ENCODE data around the gene PRMT7.

The PRMT7 gene

DNA sequence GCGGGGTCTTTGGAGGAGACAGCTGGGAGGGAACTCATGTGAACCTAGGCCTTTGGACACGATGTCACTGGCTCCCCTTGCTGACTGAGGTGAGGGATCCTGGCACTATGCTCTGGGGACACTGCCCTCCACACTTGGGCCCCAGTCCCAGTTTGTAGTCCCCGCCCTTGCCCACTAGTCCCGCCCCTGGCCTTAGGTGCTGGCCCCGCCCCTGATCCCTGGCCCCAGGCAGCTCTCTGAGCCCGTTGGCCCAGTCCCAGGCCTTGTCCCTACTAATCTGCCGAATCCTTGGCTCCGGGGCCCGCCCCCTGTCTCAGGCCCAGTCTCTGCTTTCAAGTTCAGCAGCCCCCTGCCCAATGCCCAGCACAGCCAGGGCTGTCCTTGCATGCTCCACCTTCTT, 76.5 kb downstream of the PRMT7 start:
- in situ Hi-C loops (cut with MboI; ENCODE audit: low sequenced_read_pairs) = no loop called here

- in situ Hi-C loops (cut with MboI; ENCODE audit: low sequenced_read_pairs) = no loop called here
Observed at GRCh38 chr16:68388124-68388523, 77.3 kb downstream of the PRMT7 start.

DNA sequence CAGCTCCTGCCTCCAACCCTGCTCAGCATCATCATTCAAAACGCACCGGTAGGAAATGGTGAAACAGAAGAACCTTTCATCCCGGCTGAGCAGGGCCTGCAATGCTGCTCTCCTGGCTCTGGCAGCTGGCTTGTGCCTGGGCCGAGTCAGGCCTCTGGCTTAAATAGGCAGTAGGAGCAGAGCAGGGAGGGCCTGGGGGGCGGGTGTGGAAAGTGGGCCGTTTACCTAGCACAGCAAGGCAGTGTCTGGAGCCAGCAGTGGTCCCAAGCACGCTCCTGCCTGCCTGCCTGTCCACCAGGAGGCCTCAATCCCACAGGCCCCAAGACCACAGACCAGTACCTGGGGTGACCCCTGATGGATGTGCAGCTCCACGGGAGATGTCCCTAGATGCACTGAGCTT, 78.2 kb downstream of the PRMT7 start:
- in situ Hi-C loops (cut with MboI; ENCODE audit: low sequenced_read_pairs) = no loop called here

DNA sequence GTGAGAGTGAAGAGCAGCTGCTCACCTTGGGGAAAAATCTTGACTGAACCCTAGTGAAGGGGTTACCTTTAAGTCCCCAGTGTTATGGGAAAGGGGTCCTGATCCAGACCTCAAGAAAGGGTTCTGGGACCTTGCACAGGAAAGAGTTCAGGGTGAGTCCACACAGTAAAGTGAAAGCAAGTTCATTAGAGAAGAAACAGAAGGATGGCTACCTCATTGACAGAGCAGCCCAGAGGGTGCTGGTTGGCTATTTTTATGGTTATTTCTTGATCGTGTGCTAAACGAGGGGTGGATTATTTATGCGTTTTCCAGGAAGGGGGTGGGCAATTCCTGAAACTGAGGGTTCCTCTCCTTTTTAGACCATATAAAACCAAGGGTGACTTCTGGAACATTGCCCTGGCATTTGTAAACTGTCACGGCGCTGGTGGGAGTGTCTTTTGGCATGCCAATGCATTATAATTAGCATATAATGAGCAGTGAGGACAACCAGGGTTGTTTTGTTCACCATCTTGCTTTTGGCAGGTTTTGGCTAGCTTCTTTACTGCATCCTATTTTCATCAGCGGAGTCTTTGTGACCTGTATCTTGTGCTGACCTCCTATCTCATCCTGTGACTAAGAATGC, 79.0 kb downstream of the PRMT7 start:
- in situ Hi-C loops (cut with MboI; ENCODE audit: low sequenced_read_pairs) = no loop called here

DNA sequence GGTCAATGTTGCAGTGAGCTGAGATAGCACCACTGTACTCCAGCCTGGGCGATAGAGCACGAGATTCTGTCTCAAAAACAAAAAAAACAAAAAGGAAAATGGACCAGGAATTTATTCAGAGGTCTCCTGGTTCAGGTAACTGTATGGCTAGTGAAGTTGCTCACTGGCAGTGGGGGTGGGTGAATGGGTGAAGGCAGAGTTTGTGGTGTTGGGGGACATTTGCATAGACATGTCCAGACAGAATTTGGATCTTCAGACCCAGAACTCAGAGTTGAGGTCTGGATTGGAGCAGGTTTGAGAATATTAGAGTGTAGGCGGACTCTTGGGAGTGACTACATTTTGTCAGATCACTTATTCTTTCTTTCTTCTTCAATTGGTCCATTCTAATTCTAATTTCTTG, 82.5 kb downstream of the PRMT7 start:
- in situ Hi-C loops (cut with MboI; ENCODE audit: low sequenced_read_pairs) = no loop called here

DNA sequence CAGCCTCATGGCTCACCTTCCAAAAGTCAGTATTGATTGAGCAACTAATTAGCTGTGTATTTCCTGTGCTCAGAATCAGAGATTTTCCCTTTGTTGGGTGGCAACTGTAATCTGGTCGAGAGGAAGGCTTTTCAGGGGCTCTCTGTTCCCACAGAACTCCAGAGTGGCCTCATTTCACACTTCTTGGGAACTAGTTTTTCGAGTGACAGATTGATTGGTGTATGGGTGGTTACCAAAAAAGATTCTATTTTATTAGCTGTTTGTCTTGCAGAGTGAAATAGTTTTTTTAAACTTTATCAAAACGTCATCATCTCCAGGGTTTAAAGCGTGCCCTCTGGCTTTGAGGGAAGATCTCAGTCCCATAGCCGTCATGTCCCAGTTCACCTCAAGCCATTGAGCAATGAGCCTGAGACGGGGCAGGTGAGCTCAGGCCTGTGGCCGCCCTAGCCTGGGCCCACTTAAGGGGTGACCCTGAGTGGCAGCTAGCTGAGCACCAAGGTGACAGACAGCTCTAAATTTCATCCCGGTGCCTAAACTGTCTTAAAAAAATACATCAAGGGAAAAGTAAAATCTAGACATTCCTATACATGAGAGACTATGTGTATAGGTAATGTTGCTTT, 84.5 kb downstream of the PRMT7 start:
- in situ Hi-C loops (cut with MboI; ENCODE audit: low sequenced_read_pairs) = no loop called here

GRCh38 chr16:68395815-68396214, 85.0 kb downstream of the PRMT7 start:
- in situ Hi-C loops (cut with MboI; ENCODE audit: low sequenced_read_pairs) = no loop called here

DNA sequence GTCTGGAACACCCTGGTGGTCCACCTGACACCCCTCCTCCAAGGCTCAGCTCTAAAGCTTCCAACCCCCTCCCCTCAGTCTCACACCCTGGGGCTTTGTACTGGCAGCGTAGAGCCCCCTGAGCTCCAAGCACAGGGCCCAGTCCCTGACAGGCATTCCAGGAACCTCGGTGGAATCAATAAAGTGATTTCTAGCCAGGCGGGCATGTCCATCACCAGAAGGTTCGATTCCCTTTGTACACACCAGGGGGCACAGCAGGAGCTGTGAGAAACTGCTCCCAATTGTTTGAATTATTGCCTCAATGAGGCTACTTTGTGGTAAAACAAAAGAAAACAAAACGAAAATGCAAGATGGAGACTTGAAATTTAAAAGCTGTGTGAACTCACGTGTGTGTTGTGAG, 85.7 kb downstream of the PRMT7 start:
- in situ Hi-C loops (cut with MboI; ENCODE audit: low sequenced_read_pairs) = no loop called here

DNA sequence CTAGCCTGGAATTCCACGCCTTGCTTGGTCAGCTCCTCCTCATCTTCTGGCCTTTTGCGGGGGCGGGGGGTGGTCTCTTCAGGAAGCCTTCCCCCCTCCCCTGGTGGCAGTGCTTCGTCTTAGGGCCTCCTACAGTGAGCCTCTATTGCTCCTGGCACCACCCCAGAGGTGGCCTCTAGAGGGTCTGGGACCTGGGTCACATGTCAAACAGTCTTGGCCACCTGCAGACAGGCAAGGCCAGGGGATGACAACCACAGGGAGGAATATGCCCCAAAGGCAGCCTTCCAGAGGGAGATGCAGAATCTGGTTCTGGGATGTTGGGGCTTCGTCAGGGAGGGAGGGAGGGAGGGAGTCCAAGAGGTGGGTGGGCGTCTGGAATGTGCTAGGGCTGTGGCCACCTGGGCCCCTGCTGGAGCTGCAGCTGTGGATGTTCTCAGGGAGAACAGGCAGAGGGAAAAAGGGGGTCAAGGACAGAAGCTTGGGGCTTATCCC, 86.9 kb downstream of the PRMT7 start:
- in situ Hi-C loops (cut with MboI; ENCODE audit: low sequenced_read_pairs) = no loop called here

DNA sequence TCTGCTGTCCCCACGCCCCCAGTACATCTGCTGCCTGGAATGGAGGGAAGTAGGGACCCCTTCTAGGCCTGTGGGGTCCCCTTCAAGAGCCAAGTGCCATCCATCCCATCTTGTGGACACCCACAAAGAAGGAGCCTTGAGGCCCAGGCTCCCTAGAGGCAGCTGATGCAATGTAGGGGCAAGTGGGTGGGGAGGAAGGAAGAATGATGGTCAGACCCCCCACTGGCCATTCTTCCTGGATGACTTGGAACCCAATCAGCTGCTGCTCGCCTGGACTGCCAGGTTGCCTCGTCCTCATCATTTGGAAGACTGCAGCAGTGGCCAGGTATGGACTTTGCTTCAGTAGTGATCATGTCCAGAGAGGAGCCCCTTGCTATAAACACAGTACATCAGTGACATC, 88.6 kb downstream of the PRMT7 start:
- in situ Hi-C loops (cut with MboI; ENCODE audit: low sequenced_read_pairs) = no loop called here

DNA sequence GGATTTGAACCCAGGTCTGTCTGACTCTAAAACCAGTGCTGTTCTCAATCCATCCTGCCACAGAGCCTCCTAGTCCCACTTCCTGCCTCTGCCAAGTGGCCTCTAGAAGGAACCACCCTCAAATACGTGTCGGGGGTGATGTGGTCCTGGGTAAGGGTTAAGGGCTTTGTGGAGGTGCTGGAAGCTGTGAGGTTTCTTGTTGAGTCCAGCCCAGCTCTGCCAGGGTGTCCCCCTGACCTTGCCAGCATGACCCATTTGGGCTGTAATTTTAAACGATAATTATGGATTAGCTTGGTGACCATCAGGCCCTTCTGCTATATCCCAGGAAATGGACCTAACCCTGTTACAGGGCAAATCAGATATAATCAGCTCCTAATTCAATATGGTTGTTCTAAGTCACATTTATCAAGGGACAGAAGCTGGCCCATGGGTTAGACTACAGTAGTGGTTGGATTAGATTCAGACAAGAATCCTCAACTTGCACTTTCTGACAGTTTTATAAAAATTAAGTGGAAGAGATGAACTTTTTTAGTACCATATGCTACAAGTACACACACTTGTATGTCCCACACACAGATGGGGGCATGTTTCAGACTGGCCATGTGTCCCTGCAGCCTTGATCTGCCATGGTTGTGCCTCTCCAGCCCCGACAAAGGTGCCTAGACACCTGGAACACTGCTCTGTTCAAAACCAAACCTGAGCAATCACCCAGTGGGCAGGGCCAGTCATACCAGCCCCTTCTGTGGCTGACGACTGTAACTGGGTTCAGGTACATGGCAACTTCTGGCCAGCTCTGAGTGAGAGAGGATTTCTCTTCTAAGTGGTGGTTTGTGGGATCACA, 89.5 kb downstream of the PRMT7 start:
- in situ Hi-C loops (cut with MboI; ENCODE audit: low sequenced_read_pairs) = no loop called here

DNA sequence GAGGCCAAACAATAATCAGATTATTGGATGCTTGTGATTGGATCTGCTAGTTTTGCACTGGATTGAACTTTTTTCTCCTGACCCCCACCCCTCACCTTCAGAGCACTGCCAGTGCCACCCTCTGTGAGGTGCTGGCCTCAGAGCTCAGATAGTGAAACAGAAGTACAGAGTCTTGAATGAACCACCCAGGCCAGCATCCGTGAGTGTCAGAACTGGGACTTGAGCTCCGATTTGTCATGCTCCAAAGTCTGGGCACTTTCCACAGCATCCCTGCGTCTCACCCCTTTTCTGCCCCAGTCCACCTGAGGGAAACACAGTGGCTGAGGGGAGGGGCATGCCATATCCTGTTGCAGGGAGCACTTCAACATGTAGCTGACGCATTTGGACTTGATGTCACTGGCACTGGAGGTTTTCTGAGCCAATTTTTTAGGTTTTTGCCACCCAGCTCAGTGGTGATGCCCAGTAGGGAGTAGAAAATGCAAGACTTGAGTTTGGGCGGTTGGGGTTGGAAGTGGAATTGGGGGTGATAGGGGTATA, 90.2 kb downstream of the PRMT7 start:
- in situ Hi-C loops (cut with MboI; ENCODE audit: low sequenced_read_pairs) = no loop called here

- in situ Hi-C loops (cut with MboI; ENCODE audit: low sequenced_read_pairs) = no loop called here
Observed at GRCh38 chr16:68401871-68402747, 91.3 kb downstream of the PRMT7 start.

- in situ Hi-C loops (cut with MboI; ENCODE audit: low sequenced_read_pairs) = no loop called here
Observed at GRCh38 chr16:68402748-68403040, 91.9 kb downstream of the PRMT7 start.

DNA sequence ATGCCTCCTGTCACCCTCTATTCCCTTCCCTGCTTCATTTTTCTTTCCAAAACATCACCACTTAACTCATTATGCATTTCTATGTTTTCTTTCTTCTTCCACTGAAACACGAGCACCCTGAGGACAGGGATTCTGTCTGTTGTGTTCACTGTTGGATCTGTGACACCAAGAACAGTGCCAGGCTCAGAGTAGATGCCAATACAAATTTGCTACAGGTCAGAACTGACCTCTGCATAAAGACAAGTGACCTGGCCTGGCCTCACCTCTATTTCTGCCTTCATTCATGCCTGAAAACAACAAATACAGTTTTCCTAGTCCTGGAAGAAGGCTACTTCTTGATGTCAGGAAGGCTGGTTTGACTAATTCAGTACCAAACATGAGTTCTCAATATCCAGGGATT, 92.4 kb downstream of the PRMT7 start:
- in situ Hi-C loops (cut with MboI; ENCODE audit: low sequenced_read_pairs) = no loop called here

DNA sequence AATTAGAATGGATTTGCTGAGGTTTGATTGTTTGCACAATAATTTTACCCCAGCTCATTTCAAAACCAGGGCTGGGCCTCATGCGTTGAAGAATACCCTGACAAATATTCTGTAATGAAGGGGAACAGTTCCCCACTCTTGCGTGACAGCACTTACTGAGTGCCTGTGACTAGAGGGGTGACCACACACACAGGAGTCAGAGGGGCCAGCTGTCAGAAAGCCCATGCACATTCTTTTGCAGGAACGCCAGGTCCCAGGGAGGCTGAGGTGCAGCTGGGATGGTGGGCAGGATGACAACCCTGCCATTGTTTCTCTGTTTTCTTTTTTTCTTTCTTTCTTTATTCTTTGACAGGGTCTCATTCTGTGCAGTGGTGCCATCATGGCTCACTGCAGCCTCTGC, 92.9 kb downstream of the PRMT7 start:
- in situ Hi-C loops (cut with MboI; ENCODE audit: low sequenced_read_pairs) = no loop called here

- in situ Hi-C loops (cut with MboI; ENCODE audit: low sequenced_read_pairs) = no loop called here
Observed at GRCh38 chr16:68404736-68405345, 94.0 kb downstream of the PRMT7 start.

DNA sequence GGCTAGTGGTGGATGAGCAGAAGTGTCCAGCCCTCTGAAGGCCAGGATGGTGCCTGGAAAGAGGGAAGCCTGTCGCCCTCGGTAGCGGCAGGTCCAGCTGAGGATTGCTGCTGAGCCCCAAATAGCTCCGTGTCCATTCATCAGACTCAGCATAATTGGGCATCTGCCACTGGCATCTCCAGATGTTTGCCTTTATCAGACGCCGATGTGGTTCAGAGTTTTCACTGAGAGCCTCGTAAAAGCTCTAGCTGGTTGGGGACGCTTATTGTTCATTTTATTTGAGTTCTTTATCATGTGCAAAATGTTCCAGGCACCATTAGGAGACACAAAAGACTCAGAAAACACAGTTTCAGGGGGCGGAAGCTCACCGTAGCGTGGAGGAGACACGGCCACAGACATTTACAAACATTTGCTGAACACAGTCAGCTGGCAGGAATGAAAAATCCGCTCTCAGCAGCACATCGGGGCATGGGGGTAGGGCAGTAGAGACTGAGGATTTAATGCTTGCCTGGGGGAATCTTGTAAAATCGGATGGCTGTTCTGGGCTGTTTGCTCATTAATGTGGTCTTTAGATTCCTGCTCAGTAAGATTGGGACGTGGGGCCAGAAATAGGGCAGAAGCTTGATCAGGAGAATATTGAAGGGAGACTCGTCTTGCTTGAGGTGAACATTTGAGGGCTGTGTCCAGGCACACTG, 95.8 kb downstream of the PRMT7 start:
- in situ Hi-C loops (cut with MboI; ENCODE audit: low sequenced_read_pairs) = no loop called here

Data from HL-60/S4 (cell line).